SK-N-SH (cell line): Measurements from ENCODE around the gene NOP16.

Experiments used
- RFX5 ChIP-seq: IDR thresholded peaks from 2 replicates; pipeline ENCODE4 v1.6.1; 2012; ENCODE audit warnings: mild to moderate bottlenecking, improper control_type of control experiment, low read length
- TF ChIP-seq, protein P1 (sequence below): fragments of 200-600 bp; sonication (generic); IDR thresholded peaks from 2 replicates; pipeline ENCODE4 v1.6.1; 2017; ENCODE audit warnings: antibody characterized with exemption, mild to moderate bottlenecking, moderate library complexity
- TF ChIP-seq, protein P2 (sequence below): IDR thresholded peaks from 2 replicates; pipeline ENCODE4 v1.6.1; 2012; ENCODE audit warnings: mild to moderate bottlenecking, low read depth, low read length, moderate library complexity

DNA sequence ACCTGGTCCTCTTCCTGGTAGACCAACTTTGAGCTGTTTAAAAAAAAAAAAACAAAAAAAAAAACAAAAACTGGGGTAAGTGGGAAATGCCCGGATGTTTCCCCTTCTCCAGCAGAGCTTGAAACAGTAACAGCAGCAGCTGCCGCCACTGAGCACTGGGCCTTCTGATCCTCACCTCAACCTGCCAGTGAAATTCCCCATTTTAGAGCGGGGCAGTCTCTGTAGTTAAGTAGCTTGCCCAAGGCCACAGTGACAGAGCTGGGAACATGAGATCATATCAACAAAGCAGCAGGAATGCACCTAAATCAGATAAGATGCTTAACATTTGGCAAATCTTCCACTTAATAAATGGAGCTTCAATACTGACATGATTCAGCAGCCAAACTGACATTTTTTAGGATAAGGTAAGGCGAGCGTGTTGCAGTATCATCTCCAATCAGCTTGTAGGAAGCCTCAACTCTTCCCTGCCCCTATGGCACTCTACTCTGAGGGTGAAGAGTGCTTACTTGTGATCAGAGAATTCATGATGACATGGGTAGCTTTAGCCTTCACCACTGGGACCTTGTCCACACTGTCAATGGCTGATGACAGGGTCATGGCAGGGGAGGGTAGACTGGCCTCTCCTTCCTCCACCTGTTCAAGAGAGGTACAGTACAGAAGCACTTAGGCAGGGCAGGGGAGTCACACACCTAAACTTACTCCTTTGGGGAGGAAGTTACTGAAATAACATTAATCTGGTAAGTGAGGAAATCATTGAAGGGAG is 36.1 kb downstream of the NOP16 start:
- TF ChIP-seq, protein P1, sequence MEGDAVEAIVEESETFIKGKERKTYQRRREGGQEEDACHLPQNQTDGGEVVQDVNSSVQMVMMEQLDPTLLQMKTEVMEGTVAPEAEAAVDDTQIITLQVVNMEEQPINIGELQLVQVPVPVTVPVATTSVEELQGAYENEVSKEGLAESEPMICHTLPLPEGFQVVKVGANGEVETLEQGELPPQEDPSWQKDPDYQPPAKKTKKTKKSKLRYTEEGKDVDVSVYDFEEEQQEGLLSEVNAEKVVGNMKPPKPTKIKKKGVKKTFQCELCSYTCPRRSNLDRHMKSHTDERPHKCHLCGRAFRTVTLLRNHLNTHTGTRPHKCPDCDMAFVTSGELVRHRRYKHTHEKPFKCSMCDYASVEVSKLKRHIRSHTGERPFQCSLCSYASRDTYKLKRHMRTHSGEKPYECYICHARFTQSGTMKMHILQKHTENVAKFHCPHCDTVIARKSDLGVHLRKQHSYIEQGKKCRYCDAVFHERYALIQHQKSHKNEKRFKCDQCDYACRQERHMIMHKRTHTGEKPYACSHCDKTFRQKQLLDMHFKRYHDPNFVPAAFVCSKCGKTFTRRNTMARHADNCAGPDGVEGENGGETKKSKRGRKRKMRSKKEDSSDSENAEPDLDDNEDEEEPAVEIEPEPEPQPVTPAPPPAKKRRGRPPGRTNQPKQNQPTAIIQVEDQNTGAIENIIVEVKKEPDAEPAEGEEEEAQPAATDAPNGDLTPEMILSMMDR: no peak
- TF ChIP-seq, protein P2, sequence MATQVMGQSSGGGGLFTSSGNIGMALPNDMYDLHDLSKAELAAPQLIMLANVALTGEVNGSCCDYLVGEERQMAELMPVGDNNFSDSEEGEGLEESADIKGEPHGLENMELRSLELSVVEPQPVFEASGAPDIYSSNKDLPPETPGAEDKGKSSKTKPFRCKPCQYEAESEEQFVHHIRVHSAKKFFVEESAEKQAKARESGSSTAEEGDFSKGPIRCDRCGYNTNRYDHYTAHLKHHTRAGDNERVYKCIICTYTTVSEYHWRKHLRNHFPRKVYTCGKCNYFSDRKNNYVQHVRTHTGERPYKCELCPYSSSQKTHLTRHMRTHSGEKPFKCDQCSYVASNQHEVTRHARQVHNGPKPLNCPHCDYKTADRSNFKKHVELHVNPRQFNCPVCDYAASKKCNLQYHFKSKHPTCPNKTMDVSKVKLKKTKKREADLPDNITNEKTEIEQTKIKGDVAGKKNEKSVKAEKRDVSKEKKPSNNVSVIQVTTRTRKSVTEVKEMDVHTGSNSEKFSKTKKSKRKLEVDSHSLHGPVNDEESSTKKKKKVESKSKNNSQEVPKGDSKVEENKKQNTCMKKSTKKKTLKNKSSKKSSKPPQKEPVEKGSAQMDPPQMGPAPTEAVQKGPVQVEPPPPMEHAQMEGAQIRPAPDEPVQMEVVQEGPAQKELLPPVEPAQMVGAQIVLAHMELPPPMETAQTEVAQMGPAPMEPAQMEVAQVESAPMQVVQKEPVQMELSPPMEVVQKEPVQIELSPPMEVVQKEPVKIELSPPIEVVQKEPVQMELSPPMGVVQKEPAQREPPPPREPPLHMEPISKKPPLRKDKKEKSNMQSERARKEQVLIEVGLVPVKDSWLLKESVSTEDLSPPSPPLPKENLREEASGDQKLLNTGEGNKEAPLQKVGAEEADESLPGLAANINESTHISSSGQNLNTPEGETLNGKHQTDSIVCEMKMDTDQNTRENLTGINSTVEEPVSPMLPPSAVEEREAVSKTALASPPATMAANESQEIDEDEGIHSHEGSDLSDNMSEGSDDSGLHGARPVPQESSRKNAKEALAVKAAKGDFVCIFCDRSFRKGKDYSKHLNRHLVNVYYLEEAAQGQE: no peak
- no peak for TF ChIP-seq RFX5
